ENCODE results near the gene AACS.
"Not testable (repeated sequence)": the region's sequence is repeated elsewhere in the genome, so short reads cannot be mapped to it uniquely, and the experiment has no call there.

The AACS gene

GRCh38 chr12:125111403-125111802 lies 46.2 kb downstream of the AACS start:
- TF ChIP-seq ZNF488 (tag by site-specific recombination; IDR thresholded peaks at IDR 0.05): no peak
- TF ChIP-seq KLF16 (tag by site-specific recombination; IDR thresholded peaks at IDR 0.05): no peak
- TF ChIP-seq, protein P1, sequence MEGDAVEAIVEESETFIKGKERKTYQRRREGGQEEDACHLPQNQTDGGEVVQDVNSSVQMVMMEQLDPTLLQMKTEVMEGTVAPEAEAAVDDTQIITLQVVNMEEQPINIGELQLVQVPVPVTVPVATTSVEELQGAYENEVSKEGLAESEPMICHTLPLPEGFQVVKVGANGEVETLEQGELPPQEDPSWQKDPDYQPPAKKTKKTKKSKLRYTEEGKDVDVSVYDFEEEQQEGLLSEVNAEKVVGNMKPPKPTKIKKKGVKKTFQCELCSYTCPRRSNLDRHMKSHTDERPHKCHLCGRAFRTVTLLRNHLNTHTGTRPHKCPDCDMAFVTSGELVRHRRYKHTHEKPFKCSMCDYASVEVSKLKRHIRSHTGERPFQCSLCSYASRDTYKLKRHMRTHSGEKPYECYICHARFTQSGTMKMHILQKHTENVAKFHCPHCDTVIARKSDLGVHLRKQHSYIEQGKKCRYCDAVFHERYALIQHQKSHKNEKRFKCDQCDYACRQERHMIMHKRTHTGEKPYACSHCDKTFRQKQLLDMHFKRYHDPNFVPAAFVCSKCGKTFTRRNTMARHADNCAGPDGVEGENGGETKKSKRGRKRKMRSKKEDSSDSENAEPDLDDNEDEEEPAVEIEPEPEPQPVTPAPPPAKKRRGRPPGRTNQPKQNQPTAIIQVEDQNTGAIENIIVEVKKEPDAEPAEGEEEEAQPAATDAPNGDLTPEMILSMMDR (tag by site-specific recombination; IDR thresholded peaks at IDR 0.05): no peak
- TF ChIP-seq GLI2 (tag by site-specific recombination; IDR thresholded peaks at IDR 0.05; ENCODE audit: borderline replicate concordance, low read depth): no peak
- TF ChIP-seq, protein P2, sequence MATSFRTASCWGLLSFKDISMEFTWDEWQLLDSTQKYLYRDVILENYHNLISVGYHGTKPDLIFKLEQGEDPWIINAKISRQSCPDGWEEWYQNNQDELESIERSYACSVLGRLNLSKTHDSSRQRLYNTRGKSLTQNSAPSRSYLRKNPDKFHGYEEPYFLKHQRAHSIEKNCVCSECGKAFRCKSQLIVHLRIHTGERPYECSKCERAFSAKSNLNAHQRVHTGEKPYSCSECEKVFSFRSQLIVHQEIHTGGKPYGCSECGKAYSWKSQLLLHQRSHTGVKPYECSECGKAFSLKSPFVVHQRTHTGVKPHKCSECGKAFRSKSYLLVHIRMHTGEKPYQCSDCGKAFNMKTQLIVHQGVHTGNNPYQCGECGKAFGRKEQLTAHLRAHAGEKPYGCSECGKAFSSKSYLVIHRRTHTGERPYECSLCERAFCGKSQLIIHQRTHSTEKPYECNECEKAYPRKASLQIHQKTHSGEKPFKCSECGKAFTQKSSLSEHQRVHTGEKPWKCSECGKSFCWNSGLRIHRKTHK (tag by site-specific recombination; IDR thresholded peaks at IDR 0.05): no peak
- TF ChIP-seq ZNF548 (tag by site-specific recombination; IDR thresholded peaks at IDR 0.05): no peak
- no peak for TF ChIP-seq ZNF561 (tag by site-specific recombination; IDR thresholded peaks at IDR 0.05; ENCODE audit: borderline replicate concordance)
- TF ChIP-seq OSR2 (tag by site-specific recombination; IDR thresholded peaks at IDR 0.05): no peak
- no peak for TF ChIP-seq ZNF324 (tag by site-specific recombination; IDR thresholded peaks at IDR 0.05)
- TF ChIP-seq FEZF1 (tag by site-specific recombination; IDR thresholded peaks at IDR 0.05): no peak
- no peak for TF ChIP-seq ZNF148 (tag by site-specific recombination; IDR thresholded peaks at IDR 0.05; ENCODE audit: borderline replicate concordance)
- no peak for TF ChIP-seq BCL11A (tag by site-specific recombination; IDR thresholded peaks at IDR 0.05; ENCODE audit: low read depth)
- no peak for TF ChIP-seq TCF7L2 (IDR thresholded peaks at IDR 0.05; ENCODE audit: borderline replicate concordance, low read depth, low read length)
- no peak for TF ChIP-seq ZNF747 (tag by site-specific recombination; IDR thresholded peaks at IDR 0.05)
- TF ChIP-seq ZNF571 (tag by site-specific recombination; IDR thresholded peaks at IDR 0.05): no peak
- no peak for TF ChIP-seq ZNF768 (tag by site-specific recombination; IDR thresholded peaks at IDR 0.05)
- H3K4me3 ChIP-seq (ENCODE audit: low read depth, low read length): no peak overlapping the region
- no peak overlapping the region for H3K27ac ChIP-seq (ENCODE audit: extremely low read depth, low read depth, low read length)
- ChIA-PET POLR2A (no interaction called here), CTCF (no interaction called here)
- peaks cover 3 to 60% of the 10 kb centered on the region in 2 experiments; a peak in 2 of 3 replicates for H3K36me3 ChIP-seq (ENCODE audit: control insufficient read depth in 2 of 2, insufficient read depth in 1 of 2, low read length in 2 of 2)
- H3K4me1 ChIP-seq (ENCODE audit: control insufficient read depth, insufficient read depth, low read length): no peaks in the 10 kb centered on the region
- H3K9me3 ChIP-seq (ENCODE audit: control insufficient read depth, insufficient read depth, low read depth, low read length): no peaks in the 10 kb centered on the region

GRCh38 chr12:125112614-125113013 lies 47.4 kb downstream of the AACS start:
- CTCF ChIA-PET: interaction anchor here (0.6 kb wide), 1 partner anchor 28 kb away, joined by 4 read pairs; no protein-coding TSS in a partner anchor
- H3K36me3 ChIP-seq (ENCODE audit: control insufficient read depth in 2 of 2, insufficient read depth in 1 of 2, low read length in 2 of 2): peaks cover 3 to 53% of the 10 kb centered on the region in 2 experiments
- POLR2A ChIA-PET; H3K4me3 ChIP-seq (ENCODE audit: low read depth, low read length); H3K9me3 ChIP-seq (ENCODE audit: control insufficient read depth, insufficient read depth, low read depth, low read length); H3K4me1 ChIP-seq (ENCODE audit: control insufficient read depth, insufficient read depth, low read length); H3K27ac ChIP-seq (ENCODE audit: extremely low read depth, low read depth, low read length): not testable (repeated sequence)

DNA sequence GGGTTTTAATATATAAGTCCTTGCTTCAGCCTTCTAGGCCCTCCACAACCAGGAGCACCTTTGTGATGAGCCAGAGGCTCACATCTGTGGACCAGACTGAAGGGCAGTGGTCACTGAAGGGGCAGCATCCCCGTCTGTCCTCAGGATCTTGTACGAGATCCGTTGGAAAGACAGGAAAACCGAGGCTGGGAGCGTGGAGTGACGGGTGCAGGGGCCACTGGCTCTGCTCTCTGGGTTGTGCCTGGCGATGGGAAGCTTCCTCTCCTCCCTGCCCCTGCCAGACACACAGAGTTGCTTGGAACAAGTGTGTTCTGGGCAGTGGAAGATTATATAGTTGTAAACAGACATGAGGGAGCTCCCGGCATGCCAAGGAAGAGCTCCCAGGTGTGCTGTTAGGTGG lies 48.0 kb downstream of the AACS start:
- no peak overlapping the region for H3K27ac ChIP-seq (ENCODE audit: extremely low read depth, low read depth, low read length)
- no peaks in the 10 kb centered on the region for H3K4me1 ChIP-seq (ENCODE audit: control insufficient read depth, insufficient read depth, low read length)
- H3K36me3 ChIP-seq (ENCODE audit: control insufficient read depth in 2 of 2, insufficient read depth in 1 of 2, low read length in 2 of 2): peaks cover 3 to 55% of the 10 kb centered on the region in 2 experiments
- no peak overlapping the region for H3K4me3 ChIP-seq (ENCODE audit: low read depth, low read length)
- H3K9me3 ChIP-seq (ENCODE audit: control insufficient read depth, insufficient read depth, low read depth, low read length): no peaks in the 10 kb centered on the region
- ChIA-PET POLR2A (no interaction called here), CTCF (no interaction called here)
- TF ChIP-seq MYNN (tag by site-specific recombination; IDR thresholded peaks at IDR 0.05; ENCODE audit: borderline replicate concordance): no peak
- no peak for TF ChIP-seq ZNF248 (tag by site-specific recombination; IDR thresholded peaks at IDR 0.05)
- no peak for TF ChIP-seq ZNF19 (tag by site-specific recombination; IDR thresholded peaks at IDR 0.05; ENCODE audit: low read depth)
- no peak for TF ChIP-seq ZNF548 (tag by site-specific recombination; IDR thresholded peaks at IDR 0.05)
- no peak for TF ChIP-seq ZNF610 (tag by site-specific recombination; IDR thresholded peaks at IDR 0.05; ENCODE audit: borderline replicate concordance)
- TF ChIP-seq KLF9 (tag by site-specific recombination; IDR thresholded peaks at IDR 0.05; ENCODE audit: low read depth): no peak
- TF ChIP-seq ZBTB17 (tag by site-specific recombination; IDR thresholded peaks at IDR 0.05): no peak
- no peak for TF ChIP-seq ZNF311 (tag by site-specific recombination; IDR thresholded peaks at IDR 0.05; ENCODE audit: borderline replicate concordance)
- no peak for TF ChIP-seq ZNF501 (tag by site-specific recombination; IDR thresholded peaks at IDR 0.05)
- no peak for TF ChIP-seq ZNF138 (tag by site-specific recombination; IDR thresholded peaks at IDR 0.05; ENCODE audit: borderline replicate concordance)
- TF ChIP-seq ZNF362 (tag by site-specific recombination; IDR thresholded peaks at IDR 0.05): no peak
